ENCODE data around the gene PREP. TPM values are rescaled to one million over a fixed set of nuclear protein-coding genes. Genes with fewer than 3 reads are reported as not detected.

PREP gene
- total RNA-seq, 1 experiment from 2014 or later, result 69.9 TPM

- Mint-ChIP-seq H3K36me3 (ENCODE audit: insufficient read depth, unreplicated experiment) (no peaks in the 10 kb centered on the region), H3K9me3 (ENCODE audit: unreplicated experiment) (peaks cover 7% of the 10 kb centered on the region), H3K27ac (ENCODE audit: unreplicated experiment) (no peak overlapping the region), H3K4me3 (ENCODE audit: unreplicated experiment) (no peak overlapping the region), H3K4me1 (ENCODE audit: low read depth, unreplicated experiment) (no peaks in the 10 kb centered on the region), H3K27me3 (ENCODE audit: insufficient read depth, unreplicated experiment) (no peaks in the 10 kb centered on the region)
- Histone ChIP-seq H3K9me3 (no peaks in the 10 kb centered on the region), H3K4me3 (ENCODE audit: low read depth, low read length) (no peak overlapping the region), H3K4me1 (no peaks in the 10 kb centered on the region), H3K27me3 (replicated peaks; ENCODE audit: control insufficient read depth, insufficient read depth, low read length) (no peaks in the 10 kb centered on the region), H3K36me3 (ENCODE audit: control insufficient read depth, insufficient read depth, low read length) (no peaks in the 10 kb centered on the region)
- no peak for DNase-seq
- ChIA-PET CTCF (no interaction called here), POLR2A (no interaction called here)
- intact Hi-C loops (cut with micrococcal nuclease; ENCODE audit: unreplicated experiment), result no loop called here
- no TSS peak for BruUV-seq (replicated peaks)
- no peak for TF ChIP-seq CTCF (IDR thresholded peaks at IDR 0.05; ENCODE audit: insufficient read depth in 1 of 2, low read depth in 1 of 2, low read length in 1 of 2, severe bottlenecking in 1 of 2, unreplicated experiment in 1 of 2)
Observed at GRCh38 chr6:105445481-105445880, 42.6 kb upstream of the PREP start.

- CTCF ChIA-PET, result no interaction called here
- peaks cover 7% of the 10 kb centered on the region for H3K9me3 Mint-ChIP-seq (ENCODE audit: unreplicated experiment)
- Histone ChIP-seq H3K4me3 (ENCODE audit: low read depth, low read length) (no peak overlapping the region), H3K4me1 (peaks cover 14% of the 10 kb centered on the region), H3K9me3 (no peaks in the 10 kb centered on the region), H3K36me3 (ENCODE audit: control insufficient read depth, insufficient read depth, low read length) (no peaks in the 10 kb centered on the region), H3K27me3 (replicated peaks; ENCODE audit: control insufficient read depth, insufficient read depth, low read length) (no peaks in the 10 kb centered on the region)
- no peak for TF ChIP-seq CTCF (IDR thresholded peaks at IDR 0.05; ENCODE audit: insufficient read depth in 1 of 2, low read depth in 1 of 2, low read length in 1 of 2, severe bottlenecking in 1 of 2, unreplicated experiment in 1 of 2)
- POLR2A ChIA-PET, result no interaction called here
- no peak overlapping the region for H3K27ac Mint-ChIP-seq (ENCODE audit: unreplicated experiment)
- no peak overlapping the region for H3K4me3 Mint-ChIP-seq (ENCODE audit: unreplicated experiment)
- no peaks in the 10 kb centered on the region for H3K4me1 Mint-ChIP-seq (ENCODE audit: low read depth, unreplicated experiment)
- DNase-seq, result no peak
- BruUV-seq (replicated peaks), result no TSS peak
- no peaks in the 10 kb centered on the region for H3K27me3 Mint-ChIP-seq (ENCODE audit: insufficient read depth, unreplicated experiment)
- no peaks in the 10 kb centered on the region for H3K36me3 Mint-ChIP-seq (ENCODE audit: insufficient read depth, unreplicated experiment)
- intact Hi-C loops (cut with micrococcal nuclease; ENCODE audit: unreplicated experiment), result no loop called here
Observed at GRCh38 chr6:105443941-105444340, 41.1 kb upstream of the PREP start.

- ChIA-PET POLR2A (no interaction called here), CTCF (no interaction called here)
- peaks cover 15% of the 10 kb centered on the region for H3K4me1 ChIP-seq
- H3K4me3 ChIP-seq (ENCODE audit: low read depth, low read length), result no peak overlapping the region
- intact Hi-C loops (cut with micrococcal nuclease; ENCODE audit: unreplicated experiment), result no loop called here
- peaks cover 7% of the 10 kb centered on the region for H3K9me3 Mint-ChIP-seq (ENCODE audit: unreplicated experiment)
- no peak for DNase-seq
- no peak overlapping the region for H3K27ac Mint-ChIP-seq (ENCODE audit: unreplicated experiment)
- BruUV-seq (replicated peaks), result no TSS peak
- H3K27me3 ChIP-seq (replicated peaks; ENCODE audit: control insufficient read depth, insufficient read depth, low read length), result no peaks in the 10 kb centered on the region
- H3K9me3 ChIP-seq, result no peaks in the 10 kb centered on the region
- no peaks in the 10 kb centered on the region for H3K36me3 ChIP-seq (ENCODE audit: control insufficient read depth, insufficient read depth, low read length)
- H3K36me3 Mint-ChIP-seq (ENCODE audit: insufficient read depth, unreplicated experiment), result no peaks in the 10 kb centered on the region
- TF ChIP-seq CTCF (IDR thresholded peaks at IDR 0.05; ENCODE audit: insufficient read depth in 1 of 2, low read depth in 1 of 2, low read length in 1 of 2, severe bottlenecking in 1 of 2, unreplicated experiment in 1 of 2), result no peak
- no peak overlapping the region for H3K4me3 Mint-ChIP-seq (ENCODE audit: unreplicated experiment)
- no peaks in the 10 kb centered on the region for H3K4me1 Mint-ChIP-seq (ENCODE audit: low read depth, unreplicated experiment)
- H3K27me3 Mint-ChIP-seq (ENCODE audit: insufficient read depth, unreplicated experiment), result no peaks in the 10 kb centered on the region
Observed at GRCh38 chr6:105442369-105442768, 39.5 kb upstream of the PREP start.
